ENCODE results near the gene ERCC5.

The ERCC5 gene

DNA sequence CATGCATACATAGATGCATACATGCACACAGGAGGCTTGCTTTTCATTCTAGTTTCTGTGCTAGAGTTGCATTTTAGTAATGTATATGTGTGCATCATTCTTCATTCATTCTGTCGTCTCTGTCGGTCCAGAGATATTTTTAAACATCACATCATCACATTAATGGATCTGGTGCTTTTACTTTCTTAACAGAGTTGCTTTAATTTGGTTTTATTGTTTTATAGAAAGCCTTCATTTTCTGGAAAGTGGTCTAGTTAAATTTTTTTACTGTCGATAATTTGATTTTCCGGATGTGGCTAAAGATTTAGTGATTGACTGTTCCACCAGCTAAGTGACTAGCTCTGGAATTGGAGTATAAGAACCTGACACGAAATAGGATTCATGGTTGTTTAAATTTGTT, 30.0 kb upstream of the ERCC5 start:
- FAIRE-seq (no peak), DNase-seq (ENCODE audit: insufficient read length) (no peak)
- TF ChIP-seq POLR2A (IDR thresholded peaks at IDR 0.05; ENCODE audit: low read depth, low read length) (no peak), POLR2AphosphoS5 (IDR thresholded peaks at IDR 0.05; ENCODE audit: low read depth, low read length) (no peak), TAF1 (IDR thresholded peaks at IDR 0.05; ENCODE audit: borderline replicate concordance, low read depth, low read length) (no peak)

DNA sequence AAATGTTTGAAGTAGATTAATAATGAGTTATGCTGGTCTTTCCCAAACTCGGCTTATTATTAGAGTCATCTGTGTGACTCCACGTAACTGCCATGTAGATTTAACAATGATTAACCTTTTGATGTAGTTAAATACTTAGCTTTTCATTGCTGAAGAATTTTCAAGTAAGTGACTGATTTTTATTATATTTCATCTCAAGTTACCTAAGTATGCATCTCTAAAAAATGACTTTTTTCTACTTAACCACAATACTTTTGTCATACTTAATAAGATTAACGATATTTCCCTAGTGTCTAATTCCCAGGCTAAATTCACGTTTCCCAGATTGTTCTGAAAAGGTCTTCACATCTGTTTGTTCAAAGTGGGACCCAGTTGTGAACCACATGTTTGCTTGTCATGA, 29.1 kb upstream of the ERCC5 start:
- FAIRE-seq = no peak
- TF ChIP-seq POLR2AphosphoS5 (IDR thresholded peaks at IDR 0.05; ENCODE audit: low read depth, low read length) (no peak), POLR2A (IDR thresholded peaks at IDR 0.05; ENCODE audit: low read depth, low read length) (no peak), TAF1 (IDR thresholded peaks at IDR 0.05; ENCODE audit: borderline replicate concordance, low read depth, low read length) (no peak)
- DNase-seq (ENCODE audit: insufficient read length) = no peak

DNA sequence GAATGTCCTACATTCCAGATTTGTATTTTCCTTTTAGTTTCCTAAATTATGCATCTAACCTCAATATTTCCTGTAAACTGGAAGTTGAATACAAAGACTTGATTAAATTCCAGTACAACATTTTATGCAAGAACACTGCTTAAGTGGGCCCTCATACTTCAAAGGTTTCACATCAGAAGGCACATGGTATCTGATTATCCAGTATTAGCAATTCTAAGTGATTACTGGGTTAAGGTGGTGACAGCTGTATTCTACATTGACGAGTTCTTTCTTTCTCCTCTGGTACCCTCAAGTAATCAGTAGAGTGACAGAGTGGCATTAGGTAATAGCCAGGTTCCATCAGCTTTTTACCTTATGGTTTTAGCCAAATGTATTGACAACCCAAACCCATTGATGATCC, 28.6 kb upstream of the ERCC5 start:
- FAIRE-seq (no peak), DNase-seq (ENCODE audit: insufficient read length) (no peak)
- TF ChIP-seq POLR2AphosphoS5 (IDR thresholded peaks at IDR 0.05; ENCODE audit: low read depth, low read length) (no peak), TAF1 (IDR thresholded peaks at IDR 0.05; ENCODE audit: borderline replicate concordance, low read depth, low read length) (no peak)

DNA sequence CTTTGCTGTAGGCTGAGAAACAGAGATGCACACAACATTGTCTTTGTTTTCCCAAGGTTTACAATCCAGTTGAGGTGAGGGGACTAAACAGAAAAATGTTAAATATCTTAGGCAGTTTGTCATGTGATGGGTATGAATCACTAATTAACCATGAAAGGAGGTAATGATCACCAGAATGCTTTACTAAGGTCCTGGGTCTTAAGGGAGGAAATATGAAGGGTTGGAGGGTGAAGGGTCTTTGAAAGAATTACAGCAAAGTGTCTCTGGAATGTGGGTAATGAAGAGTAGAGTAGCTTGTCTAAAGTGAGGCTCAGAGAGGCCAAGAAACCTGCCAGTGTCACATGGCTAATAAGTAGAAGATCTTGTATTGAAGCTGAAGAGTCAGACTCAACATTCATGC, 27.9 kb upstream of the ERCC5 start:
- FAIRE-seq (no peak), DNase-seq (ENCODE audit: insufficient read length) (no peak)
- TF ChIP-seq TAF1 (IDR thresholded peaks at IDR 0.05; ENCODE audit: borderline replicate concordance, low read depth, low read length) (no peak), POLR2AphosphoS5 (IDR thresholded peaks at IDR 0.05; ENCODE audit: low read depth, low read length) (no peak)

DNA sequence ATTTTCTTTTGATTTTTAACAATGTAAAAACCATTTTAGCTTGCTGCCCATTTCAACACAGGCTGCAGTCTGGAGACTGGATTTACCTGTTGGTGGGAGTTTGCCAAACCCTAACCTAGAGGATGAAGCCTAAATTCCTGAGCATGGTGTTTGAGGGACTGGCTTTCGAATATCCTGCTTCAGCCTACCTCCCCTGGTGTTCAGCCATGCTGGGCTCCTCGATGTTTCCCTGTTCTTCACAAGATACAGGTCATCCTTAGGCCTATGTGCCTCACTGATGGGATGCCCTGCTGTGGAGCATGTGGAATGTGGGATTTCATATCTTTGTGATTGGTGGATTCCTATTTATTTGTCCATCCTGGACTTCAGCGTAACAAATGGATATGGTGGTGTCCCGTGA, 20.4 kb upstream of the ERCC5 start:
- no peak for FAIRE-seq
- no peak for TF ChIP-seq TAF1 (IDR thresholded peaks at IDR 0.05; ENCODE audit: borderline replicate concordance, low read depth, low read length)
- no peak for TF ChIP-seq POLR2A (IDR thresholded peaks at IDR 0.05; ENCODE audit: low read depth, low read length)
- no peak for TF ChIP-seq POLR2AphosphoS5 (IDR thresholded peaks at IDR 0.05; ENCODE audit: low read depth, low read length)

DNA sequence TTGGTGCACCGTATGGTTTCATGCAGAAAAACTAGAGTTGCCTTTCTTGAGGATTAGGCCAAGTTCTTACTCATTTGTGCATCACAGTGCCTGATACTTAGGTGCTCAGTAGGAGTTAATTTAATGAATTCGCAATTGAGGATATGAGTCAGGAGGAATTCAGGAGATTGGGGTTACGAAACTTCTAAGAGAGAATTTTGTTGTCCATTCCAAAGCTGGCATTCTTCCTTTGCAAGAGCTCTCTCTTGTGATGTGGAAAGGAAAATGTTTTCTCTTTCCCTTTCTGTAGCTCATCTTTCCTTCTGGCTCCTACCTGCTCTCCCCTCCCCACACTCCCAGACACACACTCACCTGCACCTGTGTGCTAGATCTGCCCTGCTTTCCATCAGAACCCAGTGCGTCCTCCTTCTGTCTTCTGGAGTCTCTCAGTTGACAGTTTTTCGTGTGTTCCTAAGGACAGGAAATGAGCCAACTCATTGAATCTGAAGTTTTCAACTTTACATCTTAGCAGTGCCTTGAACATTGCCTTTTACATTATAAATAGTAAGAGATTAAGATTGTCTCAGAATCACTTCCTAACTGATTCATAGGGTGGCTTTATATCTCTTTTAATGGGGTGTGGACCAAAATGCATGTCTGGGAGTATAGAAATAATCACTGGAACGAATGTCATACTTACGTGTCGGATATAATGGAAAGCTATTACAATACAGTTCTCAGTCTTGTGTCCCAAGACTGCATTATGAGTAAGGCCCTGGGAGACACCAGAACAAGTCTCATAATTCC, 19.7 kb upstream of the ERCC5 start:
- DNase-seq (ENCODE audit: insufficient read length) (no peak), FAIRE-seq (no peak)
- TF ChIP-seq POLR2AphosphoS5 (IDR thresholded peaks at IDR 0.05; ENCODE audit: low read depth, low read length) (no peak), POLR2A (IDR thresholded peaks at IDR 0.05; ENCODE audit: low read depth, low read length) (no peak), TAF1 (IDR thresholded peaks at IDR 0.05; ENCODE audit: borderline replicate concordance, low read depth, low read length) (no peak)

More for the DNA sequence above, 20.4 kb upstream of the ERCC5 start:
- DNase-seq (ENCODE audit: insufficient read length) = no peak

DNA sequence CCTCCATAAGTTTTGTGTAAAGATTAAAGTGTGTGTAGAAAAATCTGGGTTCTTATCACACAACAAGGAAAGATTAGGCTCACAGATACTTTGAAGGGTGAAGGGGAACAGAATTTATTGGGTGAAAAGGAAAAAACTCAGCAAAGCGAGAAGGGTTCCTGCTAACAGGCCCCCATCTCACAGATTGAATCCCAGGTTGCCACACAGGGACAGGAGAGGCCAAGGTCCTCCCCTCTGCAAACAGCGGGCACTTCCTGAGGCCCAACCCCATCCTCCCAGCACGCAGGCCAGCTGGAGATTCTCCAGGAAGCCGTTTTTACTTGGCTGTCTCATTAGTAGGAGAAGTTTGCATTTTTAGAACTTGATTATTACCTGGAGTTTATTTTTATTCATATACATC, 15.2 kb upstream of the ERCC5 start:
- TF ChIP-seq POLR2AphosphoS5 (IDR thresholded peaks at IDR 0.05; ENCODE audit: low read depth, low read length) (no peak), TAF1 (IDR thresholded peaks at IDR 0.05; ENCODE audit: borderline replicate concordance, low read depth, low read length) (no peak), POLR2A (IDR thresholded peaks at IDR 0.05; ENCODE audit: low read depth, low read length) (no peak)
- FAIRE-seq (no peak), DNase-seq (ENCODE audit: insufficient read length) (no peak)

DNA sequence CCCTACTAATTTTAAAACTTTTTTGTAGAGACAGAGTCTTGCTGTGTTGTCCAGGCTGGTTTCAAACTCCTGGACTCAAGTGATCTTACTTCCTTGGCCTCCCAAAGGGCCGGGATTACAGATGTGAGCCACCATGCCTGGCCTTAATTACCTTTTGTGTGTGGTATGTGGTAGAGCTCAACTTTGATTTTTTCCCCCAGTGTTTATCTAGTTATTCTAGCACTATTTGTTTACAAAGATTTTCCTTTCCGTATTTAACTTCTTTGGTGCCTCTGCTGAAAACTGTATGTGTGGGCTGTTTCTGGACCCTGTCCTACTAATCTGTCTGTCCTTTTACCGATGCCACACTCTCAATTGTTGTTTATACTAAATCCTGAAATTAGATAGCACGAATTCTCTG, 9.4 kb upstream of the ERCC5 start:
- no peak for FAIRE-seq
- TF ChIP-seq POLR2A (IDR thresholded peaks at IDR 0.05; ENCODE audit: low read depth, low read length) (no peak), TAF1 (IDR thresholded peaks at IDR 0.05; ENCODE audit: borderline replicate concordance, low read depth, low read length) (no peak), POLR2AphosphoS5 (IDR thresholded peaks at IDR 0.05; ENCODE audit: low read depth, low read length) (no peak)
- DNase-seq (ENCODE audit: insufficient read length) = no peak

DNA sequence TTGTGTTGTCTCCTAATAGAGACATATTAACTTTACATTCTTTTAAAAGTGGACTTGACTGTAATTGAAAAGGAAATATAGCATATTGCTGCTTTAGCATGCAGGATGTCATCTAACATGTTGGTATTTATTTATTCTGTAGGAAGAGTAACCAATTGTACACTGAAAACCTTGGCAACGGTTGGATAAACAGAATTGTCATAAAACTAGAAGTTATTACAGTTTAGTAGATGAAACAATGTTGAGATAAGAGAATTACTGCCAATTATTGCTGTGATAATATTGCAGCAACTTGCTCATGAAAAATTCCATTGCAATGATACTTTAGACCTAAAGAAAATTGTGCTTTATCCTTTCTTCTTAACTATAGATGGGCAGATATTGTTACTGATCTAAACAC, 7.6 kb upstream of the ERCC5 start:
- DNase-seq (ENCODE audit: insufficient read length) (no peak), FAIRE-seq (no peak)
- TF ChIP-seq POLR2A (IDR thresholded peaks at IDR 0.05; ENCODE audit: low read depth, low read length) (no peak), TAF1 (IDR thresholded peaks at IDR 0.05; ENCODE audit: borderline replicate concordance, low read depth, low read length) (no peak), POLR2AphosphoS5 (IDR thresholded peaks at IDR 0.05; ENCODE audit: low read depth, low read length) (no peak)

DNA sequence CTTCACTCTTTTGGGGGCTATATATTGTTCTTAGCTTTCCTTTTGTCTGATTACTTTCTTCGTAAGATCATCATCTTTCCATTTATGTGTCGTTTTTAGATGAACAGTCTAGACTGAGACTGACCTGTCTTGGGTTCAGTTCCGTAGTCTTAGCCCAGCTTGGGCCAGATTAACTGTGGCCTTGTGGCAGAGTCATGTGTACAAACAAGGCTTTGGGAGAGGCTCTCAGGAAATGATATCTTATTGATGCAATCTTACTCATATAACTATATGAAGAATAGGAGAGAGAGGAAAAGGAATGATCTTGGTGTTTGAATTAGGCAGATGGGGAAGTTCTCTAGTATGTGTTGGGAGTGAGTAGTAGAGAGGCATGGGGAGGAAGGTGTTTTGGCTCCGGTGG, 6.8 kb upstream of the ERCC5 start:
- TF ChIP-seq POLR2A (IDR thresholded peaks at IDR 0.05; ENCODE audit: low read depth, low read length) (no peak), TAF1 (IDR thresholded peaks at IDR 0.05; ENCODE audit: borderline replicate concordance, low read depth, low read length) (no peak), POLR2AphosphoS5 (IDR thresholded peaks at IDR 0.05; ENCODE audit: low read depth, low read length) (no peak)
- DNase-seq (ENCODE audit: insufficient read length) (no peak), FAIRE-seq (no peak)

DNA sequence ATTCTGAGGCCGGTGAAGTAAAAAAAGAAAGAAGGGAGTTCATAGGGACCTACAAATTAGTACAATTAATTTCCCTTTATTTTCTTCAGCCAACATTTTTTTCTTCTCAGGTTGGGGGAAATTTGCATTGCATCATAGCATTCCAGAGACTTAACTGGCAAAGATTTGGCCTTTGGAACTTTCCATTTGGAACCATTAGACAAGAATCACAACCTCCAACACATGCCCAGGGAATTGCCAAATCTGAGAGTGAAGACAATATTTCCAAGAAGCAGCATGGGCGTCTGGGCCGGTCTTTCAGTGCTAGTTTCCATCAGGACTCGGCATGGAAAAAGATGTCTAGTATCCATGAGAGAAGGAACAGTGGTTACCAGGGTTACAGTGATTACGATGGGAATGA, 6.4 kb upstream of the ERCC5 start:
- no peak for FAIRE-seq
- no peak for DNase-seq (ENCODE audit: insufficient read length)

DNA sequence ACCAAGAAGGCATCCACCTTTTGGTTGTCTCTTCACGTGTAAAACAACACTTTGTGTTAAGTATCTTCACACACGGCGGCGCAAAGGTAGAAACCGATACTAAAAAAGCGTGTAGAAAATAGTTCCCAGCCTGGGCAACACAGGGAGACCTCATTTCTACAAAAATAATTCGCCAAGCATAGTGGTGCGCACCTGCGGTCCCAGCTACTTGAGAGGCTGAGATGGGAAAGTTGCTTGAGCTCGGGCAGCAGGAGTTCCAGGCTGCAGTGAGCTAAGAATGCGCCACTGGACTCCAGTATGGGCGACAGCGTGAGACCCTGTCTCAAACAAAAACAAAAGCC, 573 bp upstream of the ERCC5 start:
- no peak for DNase-seq (ENCODE audit: insufficient read length)
- TF ChIP-seq TAF1 (IDR thresholded peaks at IDR 0.05; ENCODE audit: borderline replicate concordance, low read depth, low read length) (no peak), POLR2AphosphoS5 (IDR thresholded peaks at IDR 0.05; ENCODE audit: low read depth, low read length) (no peak)
- FAIRE-seq = no peak

More for the DNA sequence above, 6.4 kb upstream of the ERCC5 start:
- no peak for TF ChIP-seq POLR2A (IDR thresholded peaks at IDR 0.05; ENCODE audit: low read depth, low read length)
- TF ChIP-seq POLR2AphosphoS5 (IDR thresholded peaks at IDR 0.05; ENCODE audit: low read depth, low read length) = no peak
- TF ChIP-seq TAF1 (IDR thresholded peaks at IDR 0.05; ENCODE audit: borderline replicate concordance, low read depth, low read length) = no peak
